ENCODE results near the gene NEMP1.
"Not testable (repeated sequence)": the region's sequence is repeated elsewhere in the genome, so short reads cannot be mapped to it uniquely, and the experiment has no call there.

The NEMP1 gene

DNA sequence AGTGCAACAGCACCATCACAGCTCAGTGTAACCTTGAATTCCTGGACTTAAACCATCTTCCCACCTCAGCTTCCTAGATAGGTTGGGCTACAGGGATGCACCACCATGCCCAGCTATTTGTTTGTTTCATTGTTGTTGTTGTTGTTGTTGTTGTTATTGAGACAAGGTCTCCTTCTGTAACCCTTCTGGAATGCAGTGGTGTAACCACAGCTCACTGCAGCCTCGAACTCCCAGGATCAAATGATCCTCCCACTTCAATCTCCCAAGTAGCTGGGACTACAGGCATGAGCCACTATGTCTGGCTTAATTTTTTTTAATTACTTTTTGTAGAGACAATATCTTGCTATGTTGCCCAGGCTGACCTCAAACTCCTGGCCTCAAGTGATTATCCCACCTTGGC lies 1.2 kb upstream of the NEMP1 start:
- H3K23ac ChIP-seq (ENCODE audit: low read depth, low read length, poor library complexity): no peak overlapping the region
- WGBS, 2 donors (ENCODE audit: extremely low coverage in 2 of 2, insufficient read length in 2 of 2, insufficient replicate concordance in 1 of 2): no CpG with 5 or more reads among the region's 1 CpG
- H2AK5ac ChIP-seq (ENCODE audit: low read depth, low read length): no peak overlapping the region
- peaks cover 3 to 11% of the 10 kb centered on the region in 2 donors for H3K36me3 ChIP-seq (replicated peaks in 1 of 2; ENCODE audit: control insufficient read depth in 2 of 2, insufficient read depth in 2 of 2, low read length in 2 of 2)
- peaks cover 0 to 4% of the 10 kb centered on the region in 2 donors for H3K4me1 ChIP-seq (ENCODE audit: control insufficient read depth in 2 of 2, insufficient read depth in 1 of 2, low read depth in 1 of 2, low read length in 2 of 2)
- H3K14ac ChIP-seq (ENCODE audit: low read length): no peak overlapping the region
- H2BK12ac ChIP-seq (ENCODE audit: low read length): no peak overlapping the region
- H4K8ac ChIP-seq (ENCODE audit: low read depth, low read length): no peak overlapping the region
- H3K79me1 ChIP-seq (ENCODE audit: low read depth, low read length): peaks cover 5% of the 10 kb centered on the region
- no peak overlapping the region for H3K9ac ChIP-seq (ENCODE audit: low read depth, low read length, poor library complexity)
- H2BK5ac ChIP-seq (ENCODE audit: low read length): no peak overlapping the region
- H3K18ac ChIP-seq (ENCODE audit: low read length): no peak overlapping the region
- H3K27ac ChIP-seq (replicated peaks; ENCODE audit: low read length): no peak overlapping the region
- no peak overlapping the region for H2BK120ac ChIP-seq (ENCODE audit: low read depth, low read length)
- no peak overlapping the region for H4K91ac ChIP-seq (ENCODE audit: low read depth, low read length, poor library complexity)
- H3K9me3 ChIP-seq (replicated peaks in 1 of 2; ENCODE audit: control insufficient read depth in 2 of 2, insufficient read depth in 1 of 2, low read depth in 1 of 2, low read length in 2 of 2): no peaks in the 10 kb centered on the region
- no peak for DNase-seq (ENCODE audit: low spot score)
- no peak overlapping the region for H3K4me3 ChIP-seq (ENCODE audit: low read length in 2 of 2)
- H3K4me2 ChIP-seq (ENCODE audit: insufficient read depth, low read length, poor library complexity, severe bottlenecking): no peak overlapping the region
- no peak overlapping the region for H3K4ac ChIP-seq (ENCODE audit: low read length)
- H2BK15ac ChIP-seq (ENCODE audit: low read length): no peak overlapping the region
- H3K27me3 ChIP-seq (ENCODE audit: control insufficient read depth in 3 of 3, insufficient read depth in 3 of 3, low read depth in 1 of 3, low read length in 3 of 3): no peaks in the 10 kb centered on the region
- no peak overlapping the region for H2AFZ ChIP-seq (ENCODE audit: low read length)

DNA sequence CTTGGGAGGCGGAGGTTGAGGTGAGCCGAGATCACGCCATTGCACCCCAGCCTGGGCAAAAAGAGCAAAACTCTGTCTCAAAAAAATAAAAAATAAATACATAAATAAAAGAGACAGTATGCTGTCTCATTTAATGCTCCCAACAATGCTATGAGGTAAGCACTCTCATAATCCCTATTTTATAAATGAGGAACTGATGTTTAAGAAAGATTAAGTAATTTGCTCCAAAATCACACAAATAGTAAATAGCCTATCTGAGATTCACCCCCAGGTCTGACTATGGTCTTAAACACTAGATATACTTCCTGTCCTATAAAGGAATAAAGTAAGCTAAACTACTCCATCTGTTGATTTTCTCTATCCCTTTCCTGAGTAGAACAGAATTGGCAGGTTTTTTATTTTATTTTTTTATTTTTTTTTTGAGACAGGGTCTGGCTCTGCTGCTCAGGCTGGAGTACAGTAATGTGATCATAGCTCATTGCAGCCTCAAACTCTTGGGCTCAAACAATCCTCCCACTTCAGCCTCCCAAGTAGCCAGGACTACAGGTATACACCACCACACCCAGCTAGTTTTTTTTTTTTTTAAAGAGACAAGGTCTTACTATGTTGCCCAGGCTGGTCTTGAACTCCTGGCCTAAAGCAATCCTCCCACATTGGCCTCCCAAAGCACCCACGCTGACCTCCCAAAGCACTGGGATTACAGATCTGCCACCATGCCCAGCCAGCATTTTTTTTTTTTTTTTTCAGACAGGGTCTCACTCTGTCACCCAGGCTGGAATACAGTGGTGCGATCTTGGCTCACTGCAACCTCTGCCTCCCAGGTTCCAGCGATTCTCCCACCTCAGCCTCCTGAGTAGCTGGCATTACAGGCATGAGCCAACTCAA lies 4.8 kb downstream of the NEMP1 start:
- not testable (repeated sequence) for H3K9ac ChIP-seq (ENCODE audit: low read depth, low read length, poor library complexity); H2AK5ac ChIP-seq (ENCODE audit: low read depth, low read length); H3K14ac ChIP-seq (ENCODE audit: low read length); H3K27me3 ChIP-seq (ENCODE audit: control insufficient read depth in 3 of 3, insufficient read depth in 3 of 3, low read depth in 1 of 3, low read length in 3 of 3); H3K9me3 ChIP-seq (replicated peaks in 1 of 2; ENCODE audit: control insufficient read depth in 2 of 2, insufficient read depth in 1 of 2, low read depth in 1 of 2, low read length in 2 of 2); H3K18ac ChIP-seq (ENCODE audit: low read length); H2BK5ac ChIP-seq (ENCODE audit: low read length); H3K23ac ChIP-seq (ENCODE audit: low read depth, low read length, poor library complexity); DNase-seq (ENCODE audit: low spot score); H3K4me1 ChIP-seq (ENCODE audit: control insufficient read depth in 2 of 2, insufficient read depth in 1 of 2, low read depth in 1 of 2, low read length in 2 of 2); H3K79me1 ChIP-seq (ENCODE audit: low read depth, low read length); H3K27ac ChIP-seq (replicated peaks; ENCODE audit: low read length); H4K91ac ChIP-seq (ENCODE audit: low read depth, low read length, poor library complexity); H2BK120ac ChIP-seq (ENCODE audit: low read depth, low read length); H2BK15ac ChIP-seq (ENCODE audit: low read length); H3K4ac ChIP-seq (ENCODE audit: low read length); H2BK12ac ChIP-seq (ENCODE audit: low read length); H2AFZ ChIP-seq (ENCODE audit: low read length); H3K4me3 ChIP-seq (ENCODE audit: low read length in 2 of 2); H4K8ac ChIP-seq (ENCODE audit: low read depth, low read length); H3K4me2 ChIP-seq (ENCODE audit: insufficient read depth, low read length, poor library complexity, severe bottlenecking)
- H3K36me3 ChIP-seq (replicated peaks in 1 of 2; ENCODE audit: control insufficient read depth in 2 of 2, insufficient read depth in 2 of 2, low read length in 2 of 2): peaks cover 15 to 70% of the 10 kb centered on the region in 2 donors
- no CpG with 5 or more reads among the region's 6 CpGs for WGBS, 2 donors (ENCODE audit: extremely low coverage in 2 of 2, insufficient read length in 2 of 2, insufficient replicate concordance in 1 of 2)

DNA sequence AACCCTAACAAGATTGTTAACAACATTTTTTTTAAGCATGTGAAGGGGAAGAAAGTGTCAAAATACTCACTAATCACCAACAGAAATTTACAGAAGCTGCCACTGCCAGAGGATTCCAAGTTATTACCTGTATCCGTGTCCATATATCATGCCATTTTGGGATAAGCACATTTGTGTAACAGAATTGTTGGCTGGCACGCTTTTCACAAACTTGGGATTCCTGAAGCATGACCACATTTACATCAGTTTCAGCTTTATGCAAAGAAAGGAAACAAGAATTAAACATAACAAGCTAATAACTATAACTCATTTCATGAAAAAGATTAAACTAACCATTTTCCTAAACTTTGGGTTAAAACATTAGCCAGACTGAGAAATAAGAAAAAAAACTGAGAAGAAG lies 5.9 kb downstream of the NEMP1 start:
- H3K9ac ChIP-seq (ENCODE audit: low read depth, low read length, poor library complexity): no peak overlapping the region
- no peak overlapping the region for H2BK5ac ChIP-seq (ENCODE audit: low read length)
- H2AK5ac ChIP-seq (ENCODE audit: low read depth, low read length): no peak overlapping the region
- no CpG with 5 or more reads among the region's 2 CpGs for WGBS, 2 donors (ENCODE audit: extremely low coverage in 2 of 2, insufficient read length in 2 of 2, insufficient replicate concordance in 1 of 2)
- no peak overlapping the region for H2BK12ac ChIP-seq (ENCODE audit: low read length)
- H3K27me3 ChIP-seq (ENCODE audit: control insufficient read depth in 3 of 3, insufficient read depth in 3 of 3, low read depth in 1 of 3, low read length in 3 of 3): no peaks in the 10 kb centered on the region
- peaks cover under 1% of the 10 kb centered on the region for H3K79me1 ChIP-seq (ENCODE audit: low read depth, low read length)
- peak overlapping the region; percentile 39 for H3K27ac ChIP-seq (replicated peaks; ENCODE audit: low read length)
- no peak overlapping the region for H3K4ac ChIP-seq (ENCODE audit: low read length)
- H3K14ac ChIP-seq (ENCODE audit: low read length): no peak overlapping the region
- no peak overlapping the region for H3K4me2 ChIP-seq (ENCODE audit: insufficient read depth, low read length, poor library complexity, severe bottlenecking)
- peaks cover 19 to 82% of the 10 kb centered on the region in 2 donors for H3K36me3 ChIP-seq (replicated peaks in 1 of 2; ENCODE audit: control insufficient read depth in 2 of 2, insufficient read depth in 2 of 2, low read length in 2 of 2)
- H3K9me3 ChIP-seq (replicated peaks in 1 of 2; ENCODE audit: control insufficient read depth in 2 of 2, insufficient read depth in 1 of 2, low read depth in 1 of 2, low read length in 2 of 2): no peaks in the 10 kb centered on the region
- no peak overlapping the region for H2BK120ac ChIP-seq (ENCODE audit: low read depth, low read length)
- no peak overlapping the region for H2AFZ ChIP-seq (ENCODE audit: low read length)
- no peak overlapping the region for H3K4me3 ChIP-seq (ENCODE audit: low read length in 2 of 2)
- no peak overlapping the region for H4K91ac ChIP-seq (ENCODE audit: low read depth, low read length, poor library complexity)
- H3K23ac ChIP-seq (ENCODE audit: low read depth, low read length, poor library complexity): no peak overlapping the region
- DNase-seq (ENCODE audit: low spot score): no peak
- H4K8ac ChIP-seq (ENCODE audit: low read depth, low read length): no peak overlapping the region
- H3K4me1 ChIP-seq (ENCODE audit: control insufficient read depth in 2 of 2, insufficient read depth in 1 of 2, low read depth in 1 of 2, low read length in 2 of 2): peaks cover 0 to 1% of the 10 kb centered on the region in 2 donors
- H2BK15ac ChIP-seq (ENCODE audit: low read length): no peak overlapping the region
- no peak overlapping the region for H3K18ac ChIP-seq (ENCODE audit: low read length)

DNA sequence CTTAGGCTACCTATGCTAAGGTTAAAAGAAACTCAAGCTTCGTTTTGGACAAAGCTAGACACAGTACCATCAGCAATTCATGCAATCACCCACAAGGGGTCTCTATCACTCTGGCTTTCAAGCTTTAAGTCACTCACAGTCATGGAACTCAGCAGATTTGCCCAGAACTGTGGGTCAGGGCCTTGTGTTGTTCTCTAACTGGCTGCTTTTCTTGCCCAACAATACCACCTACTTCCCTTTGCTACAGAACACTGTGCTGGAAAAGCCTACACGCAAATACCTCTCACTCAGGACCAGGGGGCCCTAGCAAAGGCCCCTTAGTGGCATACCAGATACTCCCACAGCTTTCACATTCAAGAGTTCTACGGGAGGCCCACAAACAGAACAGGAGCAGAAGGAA lies 9.1 kb downstream of the NEMP1 start:
- H2AFZ ChIP-seq (ENCODE audit: low read length): peak overlapping the region; percentile 31
- no peak overlapping the region for H4K91ac ChIP-seq (ENCODE audit: low read depth, low read length, poor library complexity)
- no peak overlapping the region for H3K14ac ChIP-seq (ENCODE audit: low read length)
- no CpG with 5 or more reads among the region's 3 CpGs for WGBS, 2 donors (ENCODE audit: extremely low coverage in 2 of 2, insufficient read length in 2 of 2, insufficient replicate concordance in 1 of 2)
- H3K23ac ChIP-seq (ENCODE audit: low read depth, low read length, poor library complexity): no peak overlapping the region
- H4K8ac ChIP-seq (ENCODE audit: low read depth, low read length): no peak overlapping the region
- H3K18ac ChIP-seq (ENCODE audit: low read length): no peak overlapping the region
- peak overlapping the region; percentile 51 for H3K27ac ChIP-seq (replicated peaks; ENCODE audit: low read length)
- H2BK15ac ChIP-seq (ENCODE audit: low read length): no peak overlapping the region
- H2AK5ac ChIP-seq (ENCODE audit: low read depth, low read length): no peak overlapping the region
- DNase-seq (ENCODE audit: low spot score): peak; percentile 72
- H3K4me3 ChIP-seq (ENCODE audit: low read length in 2 of 2): no peak overlapping the region
- no peak overlapping the region for H3K4me2 ChIP-seq (ENCODE audit: insufficient read depth, low read length, poor library complexity, severe bottlenecking)
- H2BK12ac ChIP-seq (ENCODE audit: low read length): no peak overlapping the region
- peaks cover 2% of the 10 kb centered on the region for H3K79me1 ChIP-seq (ENCODE audit: low read depth, low read length)
- H2BK120ac ChIP-seq (ENCODE audit: low read depth, low read length): no peak overlapping the region
- H3K27me3 ChIP-seq (ENCODE audit: control insufficient read depth in 3 of 3, insufficient read depth in 3 of 3, low read depth in 1 of 3, low read length in 3 of 3): no peaks in the 10 kb centered on the region
- peaks cover 0 to 1% of the 10 kb centered on the region in 2 donors for H3K4me1 ChIP-seq (ENCODE audit: control insufficient read depth in 2 of 2, insufficient read depth in 1 of 2, low read depth in 1 of 2, low read length in 2 of 2)
- H3K4ac ChIP-seq (ENCODE audit: low read length): no peak overlapping the region
- no peak overlapping the region for H3K9ac ChIP-seq (ENCODE audit: low read depth, low read length, poor library complexity)
- peaks cover 24 to 96% of the 10 kb centered on the region in 2 donors for H3K36me3 ChIP-seq (replicated peaks in 1 of 2; ENCODE audit: control insufficient read depth in 2 of 2, insufficient read depth in 2 of 2, low read length in 2 of 2)
- H2BK5ac ChIP-seq (ENCODE audit: low read length): no peak overlapping the region
- no peaks in the 10 kb centered on the region for H3K9me3 ChIP-seq (replicated peaks in 1 of 2; ENCODE audit: control insufficient read depth in 2 of 2, insufficient read depth in 1 of 2, low read depth in 1 of 2, low read length in 2 of 2)
